ENCODE results near the gene YTHDF1.

The YTHDF1 gene

DNA sequence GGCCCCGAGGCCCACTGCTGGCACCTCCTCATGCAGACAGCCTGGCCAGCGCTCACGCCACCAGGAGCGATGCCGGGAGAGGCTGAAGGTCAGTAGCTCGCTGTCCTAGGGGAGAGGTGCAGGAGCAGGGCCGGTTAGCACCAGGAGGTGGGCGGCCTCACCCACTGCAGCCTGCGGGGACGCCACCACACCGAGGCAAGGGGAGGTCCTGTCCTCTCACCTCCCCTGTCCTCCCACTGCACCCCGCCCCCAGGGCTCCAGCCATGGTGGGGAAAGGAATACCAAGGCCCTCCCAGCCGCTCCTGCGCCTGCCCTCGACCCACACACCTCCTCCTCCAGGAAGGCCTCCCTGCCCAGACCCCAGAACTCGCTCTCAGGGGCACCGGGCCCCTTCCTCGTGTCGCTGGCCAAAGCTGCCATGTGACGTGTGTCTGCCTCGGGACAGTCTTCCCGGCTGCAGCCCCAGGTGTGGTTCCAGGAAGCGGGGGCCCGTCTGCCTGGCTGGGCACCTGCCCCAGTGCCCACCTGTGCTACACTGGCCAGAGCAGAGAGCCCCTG, 31.8 kb upstream of the YTHDF1 start:
- H2AFZ ChIP-seq (ENCODE audit: low read depth), result no peak overlapping the region
- H3K4me3 ChIP-seq (IDR thresholded peaks at IDR 0.05; ENCODE audit: insufficient read depth, low read depth, low read length), result no peak overlapping the region
- H3K36me3 ChIP-seq (ENCODE audit: insufficient read depth), result no peaks in the 10 kb centered on the region
- H3K27me3 ChIP-seq (ENCODE audit: insufficient read depth, low read depth), result peaks cover 99% of the 10 kb centered on the region
- no peaks in the 10 kb centered on the region for H4K20me1 ChIP-seq (ENCODE audit: insufficient read depth)
- H3K79me2 ChIP-seq (ENCODE audit: insufficient read depth, low read depth), result no peaks in the 10 kb centered on the region
- no peak overlapping the region for H3K4me2 ChIP-seq
- TF ChIP-seq, protein P1, sequence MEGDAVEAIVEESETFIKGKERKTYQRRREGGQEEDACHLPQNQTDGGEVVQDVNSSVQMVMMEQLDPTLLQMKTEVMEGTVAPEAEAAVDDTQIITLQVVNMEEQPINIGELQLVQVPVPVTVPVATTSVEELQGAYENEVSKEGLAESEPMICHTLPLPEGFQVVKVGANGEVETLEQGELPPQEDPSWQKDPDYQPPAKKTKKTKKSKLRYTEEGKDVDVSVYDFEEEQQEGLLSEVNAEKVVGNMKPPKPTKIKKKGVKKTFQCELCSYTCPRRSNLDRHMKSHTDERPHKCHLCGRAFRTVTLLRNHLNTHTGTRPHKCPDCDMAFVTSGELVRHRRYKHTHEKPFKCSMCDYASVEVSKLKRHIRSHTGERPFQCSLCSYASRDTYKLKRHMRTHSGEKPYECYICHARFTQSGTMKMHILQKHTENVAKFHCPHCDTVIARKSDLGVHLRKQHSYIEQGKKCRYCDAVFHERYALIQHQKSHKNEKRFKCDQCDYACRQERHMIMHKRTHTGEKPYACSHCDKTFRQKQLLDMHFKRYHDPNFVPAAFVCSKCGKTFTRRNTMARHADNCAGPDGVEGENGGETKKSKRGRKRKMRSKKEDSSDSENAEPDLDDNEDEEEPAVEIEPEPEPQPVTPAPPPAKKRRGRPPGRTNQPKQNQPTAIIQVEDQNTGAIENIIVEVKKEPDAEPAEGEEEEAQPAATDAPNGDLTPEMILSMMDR (conservative IDR thresholded peaks at IDR 0.05; ENCODE audit: low read depth, low read length), result no peak
- H3K27ac ChIP-seq, result no peak overlapping the region
- H3K4me1 ChIP-seq (ENCODE audit: low read depth, poor library complexity, severe bottlenecking), result peaks cover 6% of the 10 kb centered on the region
- no peak overlapping the region for H3K9ac ChIP-seq

DNA sequence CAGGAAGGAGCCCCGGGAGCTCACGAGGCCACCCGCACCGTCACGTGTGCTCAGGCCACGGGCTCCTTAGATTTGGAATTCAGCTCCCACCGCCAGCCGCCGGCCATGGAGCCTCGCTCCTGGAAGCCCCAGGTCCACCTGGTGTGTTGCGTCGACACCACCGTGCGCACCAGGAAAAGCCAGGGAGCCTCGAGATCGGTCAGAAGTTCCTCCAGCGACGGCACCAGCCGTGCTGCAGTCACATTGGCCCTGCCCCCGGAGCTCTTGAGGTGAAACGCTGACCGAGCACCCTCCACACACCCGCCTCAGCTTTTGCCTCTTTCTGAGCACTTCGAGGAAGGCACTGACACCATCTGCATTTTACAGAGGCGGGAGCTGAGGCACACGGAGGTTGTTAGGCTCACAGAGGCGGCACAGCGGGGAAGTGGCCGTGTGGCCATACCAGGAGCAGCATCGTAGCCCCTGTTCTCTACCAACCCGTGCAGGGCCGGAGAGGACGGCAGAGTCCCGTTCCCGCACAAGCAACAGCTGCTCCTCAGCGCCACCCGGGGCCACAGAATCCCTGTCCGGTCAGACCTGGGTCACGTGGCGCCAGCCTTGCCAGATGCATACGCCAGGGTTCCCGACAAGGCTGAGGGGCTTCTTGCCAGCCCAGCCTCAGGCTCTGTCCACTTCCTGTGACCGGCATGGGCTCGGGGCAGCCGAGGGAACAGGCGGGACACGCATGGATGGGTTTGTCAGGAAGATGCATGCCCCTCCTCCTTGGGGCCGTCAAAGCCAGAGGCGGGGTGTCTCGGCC, 30.8 kb upstream of the YTHDF1 start:
- Histone ChIP-seq H3K4me3 (IDR thresholded peaks at IDR 0.05; ENCODE audit: insufficient read depth, low read depth, low read length) (no peak overlapping the region), H3K79me2 (ENCODE audit: insufficient read depth, low read depth) (no peaks in the 10 kb centered on the region), H3K27me3 (ENCODE audit: insufficient read depth, low read depth) (peaks cover 99% of the 10 kb centered on the region), H4K20me1 (ENCODE audit: insufficient read depth) (no peaks in the 10 kb centered on the region), H3K4me1 (ENCODE audit: low read depth, poor library complexity, severe bottlenecking) (peaks cover 6% of the 10 kb centered on the region), H3K9ac (no peak overlapping the region), H3K27ac (no peak overlapping the region), H3K36me3 (ENCODE audit: insufficient read depth) (no peaks in the 10 kb centered on the region), H3K4me2 (no peak overlapping the region; the same call in 1 of the 2 replicates), H2AFZ (ENCODE audit: low read depth) (no peak overlapping the region)
- TF ChIP-seq, protein P1 (conservative IDR thresholded peaks at IDR 0.05; ENCODE audit: low read depth, low read length), result no peak

- Histone ChIP-seq H3K9ac (no peak overlapping the region), H3K27ac (no peak overlapping the region), H3K36me3 (ENCODE audit: insufficient read depth) (no peaks in the 10 kb centered on the region), H4K20me1 (ENCODE audit: insufficient read depth) (no peaks in the 10 kb centered on the region), H3K4me1 (ENCODE audit: low read depth, poor library complexity, severe bottlenecking) (peaks cover 6% of the 10 kb centered on the region), H3K4me2 (no peak overlapping the region), H3K4me3 (IDR thresholded peaks at IDR 0.05; ENCODE audit: insufficient read depth, low read depth, low read length) (no peak overlapping the region), H3K79me2 (ENCODE audit: insufficient read depth, low read depth) (no peaks in the 10 kb centered on the region), H3K27me3 (ENCODE audit: insufficient read depth, low read depth) (peaks cover 98% of the 10 kb centered on the region), H2AFZ (ENCODE audit: low read depth) (no peak overlapping the region)
- TF ChIP-seq, protein P1 (conservative IDR thresholded peaks at IDR 0.05; ENCODE audit: low read depth, low read length), result no peak
These were observed 28.5 kb upstream of the YTHDF1 start for GRCh38 chr20:63244468-63244867.

DNA sequence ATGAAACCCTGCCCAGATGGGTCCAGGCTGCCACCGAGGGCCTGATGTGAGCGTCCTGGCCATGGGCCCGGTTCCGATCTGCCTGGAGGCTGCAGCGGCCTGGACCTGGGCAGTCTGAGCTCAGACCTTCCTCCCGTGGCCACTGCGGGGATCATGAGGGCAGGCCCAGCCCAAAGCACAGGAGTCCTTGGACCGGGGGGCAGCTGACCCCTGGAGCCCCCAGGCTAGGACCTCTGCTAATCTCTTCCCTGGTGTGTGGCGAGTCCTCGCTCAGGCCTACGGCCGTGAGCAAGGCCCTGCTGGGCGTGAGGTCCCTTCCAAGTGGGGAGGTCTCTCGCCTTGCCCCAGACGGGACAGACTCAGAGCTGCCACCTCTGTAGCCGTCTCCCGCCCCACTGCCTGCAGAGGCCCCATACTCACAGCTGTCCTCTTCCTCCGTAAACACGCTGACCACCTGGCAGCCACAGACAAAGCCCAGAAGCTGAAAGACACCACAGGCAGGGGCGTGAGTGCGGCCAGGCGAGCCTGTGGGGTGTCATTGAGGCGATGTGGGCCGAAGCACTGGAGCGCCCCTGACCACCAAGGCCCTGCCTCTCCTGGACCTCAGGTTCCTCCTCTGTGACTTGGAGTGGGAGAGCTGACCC, 27.8 kb upstream of the YTHDF1 start:
- Histone ChIP-seq H3K9ac (no peak overlapping the region), H3K4me2 (no peak overlapping the region)
- TF ChIP-seq, protein P1 (conservative IDR thresholded peaks at IDR 0.05; ENCODE audit: low read depth, low read length), result no peak

More for the DNA sequence above, 27.8 kb upstream of the YTHDF1 start:
- Histone ChIP-seq H3K4me1 (ENCODE audit: low read depth, poor library complexity, severe bottlenecking) (peaks cover 6% of the 10 kb centered on the region), H3K36me3 (ENCODE audit: insufficient read depth) (no peaks in the 10 kb centered on the region), H3K79me2 (ENCODE audit: insufficient read depth, low read depth) (no peaks in the 10 kb centered on the region), H3K4me3 (IDR thresholded peaks at IDR 0.05; ENCODE audit: insufficient read depth, low read depth, low read length) (no peak overlapping the region), H3K27ac (no peak overlapping the region), H4K20me1 (ENCODE audit: insufficient read depth) (no peaks in the 10 kb centered on the region), H2AFZ (ENCODE audit: low read depth) (no peak overlapping the region), H3K27me3 (ENCODE audit: insufficient read depth, low read depth) (peaks cover 98% of the 10 kb centered on the region)
